Karpas-422 (cell line): Measurements from ENCODE around the gene SORCS1. TPM values are rescaled to one million over a fixed set of nuclear protein-coding genes. Genes with fewer than 3 reads are reported as not detected.

ENCODE experiments used
- DNase-seq: peaks from one replicate; pipeline ENCODE4 v3.0.0-alpha.2; 2015
- H2AFZ ChIP-seq: fragments of 200-600 bp; sonication (generic); 2 replicates; pipeline ENCODE4 v1.6.1; 2014; ENCODE audit warnings: antibody characterized with exemption, low read length, mixed read lengths
- H3K27ac ChIP-seq: fragments of 200-600 bp; sonication (generic); 2 replicates; pipeline ENCODE4 v1.5.1; 2014; ENCODE audit warnings: mild to moderate bottlenecking, low read length, moderate library complexity
- H3K27me3 ChIP-seq: fragments of 200-600 bp; sonication (generic); 2 replicates; pipeline ENCODE4 v1.6.1; 2014; ENCODE audit warnings: low read length, mixed read lengths
- H3K36me3 ChIP-seq: fragments of 200-600 bp; sonication (generic); 2 replicates; pipeline ENCODE4 v1.6.1; 2014; ENCODE audit warnings: low read length, mixed read lengths; ENCODE audit not compliant: insufficient read depth
- H3K4me1 ChIP-seq: fragments of 200-600 bp; sonication (generic); 2 replicates; pipeline ENCODE4 v1.6.1; 2014; ENCODE audit warnings: mild to moderate bottlenecking, low read length, mixed read lengths
- H3K4me2 ChIP-seq: fragments of 200-600 bp; sonication (generic); 2 replicates; pipeline ENCODE4 v1.6.1; 2014; ENCODE audit warnings: low read length, low read depth, mild to moderate bottlenecking; ENCODE audit not compliant: poor library complexity, severe bottlenecking
- H3K4me3 ChIP-seq: fragments of 200-600 bp; sonication (generic); 2 replicates; pipeline ENCODE4 v1.5.1; 2014; ENCODE audit warnings: mild to moderate bottlenecking, antibody characterized with exemption, low read length, mixed read lengths
- H3K79me2 ChIP-seq: fragments of 200-600 bp; sonication (generic); 2 replicates; pipeline ENCODE4 v1.6.1; 2014; ENCODE audit warnings: mild to moderate bottlenecking, low read length, mixed read lengths
- H3K9ac ChIP-seq: fragments of 200-600 bp; sonication (generic); 2 replicates; pipeline ENCODE4 v1.6.0; 2014; ENCODE audit warnings: low read length
- H3K9me2 ChIP-seq: fragments of 200-600 bp; sonication (generic), shearing (Covaris generic); replicated peaks from 2 replicates; pipeline ENCODE4 v1.6.0; 2014; ENCODE audit warnings: mild to moderate bottlenecking, low read length, moderate library complexity; ENCODE audit not compliant: insufficient read depth
- H3K9me3 ChIP-seq: fragments of 300-700, 200-600 bp; sonication (generic); 2 replicates; pipeline ENCODE4 v1.6.1; 2014; ENCODE audit warnings: low read length, mixed read lengths
- H4K20me1 ChIP-seq: fragments of 200-600 bp; sonication (generic); 2 replicates; pipeline ENCODE4 v1.6.1; 2014; ENCODE audit warnings: mild to moderate bottlenecking, antibody characterized with exemption, low read length, low read depth; ENCODE audit not compliant: insufficient read depth
- total RNA-seq: library from RNA; depleted of rRNA; stranded (reverse); fragments of >200 nt; shearing (Covaris generic); gene quantifications from 2 replicates; pipeline ENCODE4 v1.2.3, GENCODE V29; 2014; ENCODE audit warnings: low replicate concordance

The SORCS1 gene
- total RNA-seq, 1 experiment from 2014 or later: not detected

DNA sequence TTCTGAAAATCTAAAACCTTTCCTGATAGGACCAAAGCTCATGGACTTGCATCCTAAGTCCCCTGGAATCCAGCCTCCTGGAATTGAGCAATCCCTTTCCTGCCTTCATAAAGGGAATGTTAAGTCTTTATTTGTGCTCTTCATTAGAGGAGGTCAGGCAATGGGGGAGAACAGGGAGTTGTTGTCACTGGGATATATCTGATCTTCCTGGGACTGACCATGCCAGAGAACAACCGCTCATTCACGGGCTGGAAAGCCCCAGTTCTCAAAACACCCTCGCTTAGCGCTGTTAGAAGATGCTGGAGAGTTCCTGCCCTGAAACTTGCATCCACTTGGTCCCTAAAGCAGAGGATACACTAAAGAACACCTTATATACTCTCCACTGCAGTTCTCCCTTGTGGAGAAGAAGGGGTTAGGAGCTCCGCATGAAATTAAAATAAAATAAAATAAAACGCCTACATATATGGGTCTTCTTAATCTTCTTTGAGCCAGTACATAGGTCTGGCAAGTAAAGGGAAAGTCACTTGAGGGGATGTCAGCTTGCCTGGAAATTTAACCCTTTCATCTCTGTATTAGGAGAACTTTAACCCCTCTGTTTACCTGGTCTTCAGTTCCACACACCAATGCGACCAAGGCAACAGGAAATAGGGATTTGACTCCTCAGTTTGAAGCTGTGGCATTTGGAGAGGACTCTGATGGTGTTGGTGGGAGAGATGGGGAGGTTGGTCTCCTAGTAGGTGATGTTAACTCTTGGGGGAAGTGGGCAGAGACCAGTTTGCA, 1.2 kb downstream of the SORCS1 start:
- no peaks in the 10 kb centered on the region for H3K9me2 ChIP-seq
- DNase-seq: no peak
- no peak overlapping the region for H3K27ac ChIP-seq
- no peak overlapping the region for H3K4me2 ChIP-seq
- no peaks in the 10 kb centered on the region for H3K4me1 ChIP-seq
- H4K20me1 ChIP-seq: no peaks in the 10 kb centered on the region
- no peak overlapping the region for H2AFZ ChIP-seq
- H3K79me2 ChIP-seq: no peaks in the 10 kb centered on the region
- no peaks in the 10 kb centered on the region for H3K27me3 ChIP-seq
- H3K9ac ChIP-seq: no peak overlapping the region
- H3K36me3 ChIP-seq: no peaks in the 10 kb centered on the region
- H3K4me3 ChIP-seq: no peak overlapping the region
- H3K9me3 ChIP-seq: peaks cover 11% of the 10 kb centered on the region

DNA sequence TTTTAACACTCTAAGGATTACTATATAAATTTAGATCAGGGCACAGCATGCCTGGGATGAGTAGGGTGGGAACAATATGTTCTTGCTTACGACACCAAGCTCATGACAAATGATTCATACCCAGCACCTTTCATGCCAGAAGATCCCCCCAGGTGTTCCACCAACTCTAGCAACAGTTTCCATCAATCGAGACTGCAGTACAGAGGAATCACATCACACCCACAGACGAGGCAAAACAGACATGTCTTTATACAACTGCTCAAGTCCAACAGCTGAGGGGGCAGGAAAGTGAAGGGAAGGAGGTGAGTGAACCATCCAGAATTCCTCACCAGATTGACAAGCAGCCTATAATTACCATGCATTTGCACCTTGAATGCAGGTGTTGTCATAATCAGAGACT, 3.6 kb downstream of the SORCS1 start:
- no peaks in the 10 kb centered on the region for H3K9me2 ChIP-seq
- DNase-seq: no peak
- H3K9ac ChIP-seq: no peak overlapping the region
- no peaks in the 10 kb centered on the region for H3K79me2 ChIP-seq
- H3K9me3 ChIP-seq: peaks cover 12% of the 10 kb centered on the region
- no peak overlapping the region for H3K4me3 ChIP-seq
- no peak overlapping the region for H3K27ac ChIP-seq
- no peaks in the 10 kb centered on the region for H3K4me1 ChIP-seq
- H3K36me3 ChIP-seq: no peaks in the 10 kb centered on the region
- H4K20me1 ChIP-seq: no peaks in the 10 kb centered on the region
- H2AFZ ChIP-seq: no peak overlapping the region
- no peaks in the 10 kb centered on the region for H3K27me3 ChIP-seq
- H3K4me2 ChIP-seq: no peak overlapping the region

DNA sequence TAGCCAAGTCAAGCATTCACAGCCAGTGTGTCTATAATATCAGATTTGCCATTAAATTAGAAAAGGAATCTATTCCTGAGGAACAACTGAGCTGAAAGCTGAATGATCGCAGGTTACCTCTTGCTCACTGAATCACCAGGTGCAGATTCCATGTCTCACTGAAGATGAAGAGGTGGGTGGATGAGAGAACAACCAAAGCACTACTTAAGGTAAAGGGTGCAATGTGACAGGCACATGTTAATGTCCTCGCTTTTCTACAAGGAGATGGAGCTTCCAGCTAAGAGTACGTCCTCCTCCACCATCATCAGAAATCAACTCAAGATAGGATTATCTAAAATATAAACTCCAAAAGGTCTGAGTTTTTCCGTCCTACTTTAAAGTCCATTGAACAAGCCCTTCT, 4.6 kb downstream of the SORCS1 start:
- no peaks in the 10 kb centered on the region for H3K36me3 ChIP-seq
- no peak overlapping the region for H3K4me2 ChIP-seq
- no peak for DNase-seq
- H3K27me3 ChIP-seq: no peaks in the 10 kb centered on the region
- no peaks in the 10 kb centered on the region for H3K79me2 ChIP-seq
- H3K9me2 ChIP-seq: no peaks in the 10 kb centered on the region
- H3K9me3 ChIP-seq: peaks cover 11% of the 10 kb centered on the region
- no peak overlapping the region for H3K9ac ChIP-seq
- H3K4me3 ChIP-seq: no peak overlapping the region
- H4K20me1 ChIP-seq: no peaks in the 10 kb centered on the region
- H2AFZ ChIP-seq: no peak overlapping the region
- H3K4me1 ChIP-seq: no peaks in the 10 kb centered on the region
- no peak overlapping the region for H3K27ac ChIP-seq

DNA sequence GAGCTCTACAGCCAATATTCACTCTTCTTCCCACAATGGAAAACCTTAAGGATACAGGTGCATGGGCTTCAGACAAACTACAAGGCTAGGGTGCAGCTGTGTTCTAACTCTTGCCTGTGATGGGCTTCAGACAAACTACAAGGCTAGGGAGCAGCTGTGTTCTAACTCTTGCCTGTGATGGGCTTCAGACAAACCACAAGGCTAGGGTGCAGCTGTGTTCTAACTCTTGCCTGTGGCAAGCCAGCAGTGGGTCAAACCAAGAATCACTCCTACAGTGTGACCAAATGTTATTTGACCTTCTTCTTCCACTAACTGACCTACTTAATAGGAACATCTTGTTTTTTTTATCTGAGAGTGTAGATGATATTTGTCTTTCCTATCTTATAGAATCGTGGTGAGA, 7.4 kb downstream of the SORCS1 start:
- Histone ChIP-seq H3K9me2 (no peaks in the 10 kb centered on the region), H4K20me1 (no peaks in the 10 kb centered on the region), H3K36me3 (no peaks in the 10 kb centered on the region), H2AFZ (no peak overlapping the region), H3K9me3 (peaks cover 15% of the 10 kb centered on the region), H3K27me3 (no peaks in the 10 kb centered on the region), H3K4me3 (no peak overlapping the region), H3K4me1 (no peaks in the 10 kb centered on the region), H3K9ac (no peak overlapping the region), H3K79me2 (no peaks in the 10 kb centered on the region), H3K4me2 (no peak overlapping the region), H3K27ac (no peak overlapping the region)
- DNase-seq: no peak

DNA sequence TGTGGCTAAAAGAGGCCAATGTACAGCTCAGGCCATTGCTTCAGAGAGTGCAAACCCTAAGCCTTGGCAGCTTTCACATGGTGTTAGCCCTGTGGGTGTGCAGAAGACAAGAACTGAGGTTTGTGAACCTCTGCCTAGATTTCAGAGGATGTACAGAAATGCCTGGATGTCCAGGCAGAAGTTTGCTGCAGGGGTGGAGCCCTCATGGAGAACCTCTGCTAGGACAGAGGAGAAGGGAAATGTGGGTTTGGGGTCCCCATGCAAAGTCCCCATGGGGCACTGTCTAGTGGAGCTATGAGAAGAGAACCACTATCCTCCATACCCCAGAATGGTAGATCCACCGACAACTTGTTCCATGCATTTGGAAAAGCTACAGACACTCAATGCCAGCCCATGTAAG, 12.4 kb downstream of the SORCS1 start:
- Histone ChIP-seq H3K9ac (no peak overlapping the region), H3K27ac (no peak overlapping the region), H3K4me2 (no peak overlapping the region), H4K20me1 (no peaks in the 10 kb centered on the region), H3K79me2 (no peaks in the 10 kb centered on the region), H3K36me3 (no peaks in the 10 kb centered on the region), H2AFZ (no peak overlapping the region), H3K9me2 (no peaks in the 10 kb centered on the region), H3K9me3 (peaks cover 20% of the 10 kb centered on the region), H3K4me3 (no peak overlapping the region), H3K4me1 (no peaks in the 10 kb centered on the region), H3K27me3 (no peaks in the 10 kb centered on the region)
- no peak for DNase-seq

DNA sequence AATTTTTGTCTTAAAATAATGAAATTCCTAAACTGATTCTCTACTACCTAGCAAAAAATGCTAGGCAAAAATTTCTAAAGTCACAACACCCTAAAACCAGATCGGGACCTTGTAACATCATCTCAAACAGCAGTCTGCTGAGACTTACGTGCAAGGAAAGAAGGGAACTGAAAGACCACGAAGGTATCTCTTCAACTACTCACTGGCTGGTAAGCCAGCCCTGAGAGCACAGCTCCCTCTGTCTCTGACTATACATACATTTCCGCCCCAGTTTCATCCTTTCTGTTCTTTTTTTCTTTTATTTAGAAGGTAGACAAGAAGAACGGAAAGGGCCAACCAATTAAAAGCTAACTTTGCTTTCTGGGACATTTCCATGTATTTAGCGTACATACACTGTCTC, 15.6 kb downstream of the SORCS1 start:
- no peaks in the 10 kb centered on the region for H3K9me2 ChIP-seq
- DNase-seq: no peak
- H3K9me3 ChIP-seq: peaks cover 20% of the 10 kb centered on the region
- H3K27me3 ChIP-seq: no peaks in the 10 kb centered on the region
- no peak overlapping the region for H3K27ac ChIP-seq
- no peak overlapping the region for H2AFZ ChIP-seq
- no peaks in the 10 kb centered on the region for H3K79me2 ChIP-seq
- H3K9ac ChIP-seq: no peak overlapping the region
- H3K36me3 ChIP-seq: no peaks in the 10 kb centered on the region
- H3K4me2 ChIP-seq: no peak overlapping the region
- no peaks in the 10 kb centered on the region for H4K20me1 ChIP-seq
- no peak overlapping the region for H3K4me3 ChIP-seq
- no peaks in the 10 kb centered on the region for H3K4me1 ChIP-seq

DNA sequence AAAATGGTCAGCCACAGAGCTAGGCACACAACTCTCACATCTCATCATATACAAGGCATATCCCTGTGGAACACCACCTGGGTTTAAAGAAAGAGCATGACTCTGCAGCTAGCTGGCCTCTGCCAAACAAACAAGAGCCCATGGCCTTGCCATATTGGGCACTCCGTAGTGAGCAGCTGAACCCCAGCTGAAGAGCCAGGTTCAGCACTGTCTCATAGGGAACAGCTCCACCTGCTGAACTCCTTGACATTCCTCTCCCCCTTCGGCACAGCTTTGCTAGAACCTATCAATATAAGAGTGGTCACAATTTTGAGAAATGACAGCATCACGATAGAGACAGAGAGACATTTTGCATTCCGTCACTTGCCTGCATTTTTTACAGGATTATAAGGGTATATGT, 20.0 kb downstream of the SORCS1 start:
- Histone ChIP-seq H3K9me2 (no peaks in the 10 kb centered on the region), H3K9me3 (peaks cover 39% of the 10 kb centered on the region), H3K36me3 (no peaks in the 10 kb centered on the region), H2AFZ (no peak overlapping the region), H3K9ac (no peak overlapping the region), H3K4me2 (no peak overlapping the region), H3K4me1 (no peaks in the 10 kb centered on the region), H3K27ac (no peak overlapping the region), H3K4me3 (no peak overlapping the region), H3K27me3 (no peaks in the 10 kb centered on the region), H3K79me2 (no peaks in the 10 kb centered on the region), H4K20me1 (no peaks in the 10 kb centered on the region)
- DNase-seq: no peak

DNA sequence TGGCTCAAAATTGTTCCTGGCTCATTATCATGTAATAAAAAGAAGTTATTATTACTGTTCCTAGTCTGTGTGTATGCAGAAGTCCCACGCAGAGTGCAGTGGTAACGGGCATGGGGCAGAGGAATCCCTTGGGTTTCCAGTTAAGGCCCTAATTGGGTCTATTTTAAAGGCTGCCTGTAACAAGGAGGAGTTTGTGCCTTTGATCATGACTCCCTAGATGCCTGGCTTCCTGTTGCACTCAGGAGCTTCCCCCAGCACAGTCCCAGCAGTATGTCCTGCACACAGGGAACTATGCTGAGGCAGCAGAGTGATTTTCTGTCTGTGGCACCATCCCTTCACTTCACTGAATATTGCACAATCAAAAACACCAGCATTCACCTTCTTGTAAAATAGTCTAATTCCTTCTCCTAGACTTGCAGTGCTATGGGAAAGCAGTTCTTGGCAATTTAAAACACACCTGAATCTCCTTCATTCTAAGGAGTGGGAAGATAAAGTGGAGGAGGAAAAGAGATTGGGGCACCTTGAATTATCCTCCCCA, 22.9 kb downstream of the SORCS1 start:
- Histone ChIP-seq H3K36me3 (no peaks in the 10 kb centered on the region), H4K20me1 (no peaks in the 10 kb centered on the region), H3K79me2 (no peaks in the 10 kb centered on the region), H2AFZ (no peak overlapping the region), H3K9ac (no peak overlapping the region), H3K27ac (no peak overlapping the region), H3K4me1 (no peaks in the 10 kb centered on the region), H3K4me2 (no peak overlapping the region), H3K27me3 (no peaks in the 10 kb centered on the region), H3K9me3 (peaks cover 32% of the 10 kb centered on the region), H3K9me2 (no peaks in the 10 kb centered on the region), H3K4me3 (no peak overlapping the region)
- no peak for DNase-seq
